T-helper 2 cell treated with Interferon-gamma antibody and Interleukin-4, amounts not matched to agents 100 ng/mL and 5 ng/mL, for 36 hours (primary cell): Measurements from ENCODE around the gene MICU1. TPM values are rescaled to one million over a fixed set of nuclear protein-coding genes. Genes with fewer than 3 reads are reported as not detected.
"Not testable (repeated sequence)": the region's sequence is repeated elsewhere in the genome, so short reads cannot be mapped to it uniquely, and the experiment has no call there.

Source experiments
- intact Hi-C: fragments of 100-400 bp; cut with micrococcal nuclease; formaldehyde crosslinking; loops from one replicate; pipeline ENCODE4 v1.15.1; 2023
- total RNA-seq: library from RNA; stranded (reverse); gene quantifications from 2 replicates; pipeline ENCODE4 v1.2.3, GENCODE V29; 2022

MICU1 gene, protein sequence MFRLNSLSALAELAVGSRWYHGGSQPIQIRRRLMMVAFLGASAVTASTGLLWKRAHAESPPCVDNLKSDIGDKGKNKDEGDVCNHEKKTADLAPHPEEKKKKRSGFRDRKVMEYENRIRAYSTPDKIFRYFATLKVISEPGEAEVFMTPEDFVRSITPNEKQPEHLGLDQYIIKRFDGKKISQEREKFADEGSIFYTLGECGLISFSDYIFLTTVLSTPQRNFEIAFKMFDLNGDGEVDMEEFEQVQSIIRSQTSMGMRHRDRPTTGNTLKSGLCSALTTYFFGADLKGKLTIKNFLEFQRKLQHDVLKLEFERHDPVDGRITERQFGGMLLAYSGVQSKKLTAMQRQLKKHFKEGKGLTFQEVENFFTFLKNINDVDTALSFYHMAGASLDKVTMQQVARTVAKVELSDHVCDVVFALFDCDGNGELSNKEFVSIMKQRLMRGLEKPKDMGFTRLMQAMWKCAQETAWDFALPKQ
- 29.2 and 30.5 TPM in 2 replicates for total RNA-seq

- intact Hi-C loops = loop anchor here (1.0 to 10.0 kb wide), 5 partner anchors 63 to 869 kb away; partner anchors contain the start of genes MCU and PPP3CB
Measured at GRCh38 chr10:72625608-72626443, at the start of gene MICU1. Gene MICU1, minus strand, starts transcription at chr10:72626079. Its CDS starts 59,286 bp downstream, at chr10:72566793.

- intact Hi-C loops = not testable (repeated sequence)
Measured at GRCh38 chr10:72674174-72674573, 48.3 kb upstream of the MICU1 start.

- intact Hi-C loops = no loop called here
Measured at GRCh38 chr10:72673280-72673679, 47.4 kb upstream of the MICU1 start.

- intact Hi-C loops = no loop called here
Measured at GRCh38 chr10:72667207-72667864, 41.5 kb upstream of the MICU1 start.

GRCh38 chr10:72665925-72666324 is 40.0 kb upstream of the MICU1 start:
- intact Hi-C loops = no loop called here

DNA sequence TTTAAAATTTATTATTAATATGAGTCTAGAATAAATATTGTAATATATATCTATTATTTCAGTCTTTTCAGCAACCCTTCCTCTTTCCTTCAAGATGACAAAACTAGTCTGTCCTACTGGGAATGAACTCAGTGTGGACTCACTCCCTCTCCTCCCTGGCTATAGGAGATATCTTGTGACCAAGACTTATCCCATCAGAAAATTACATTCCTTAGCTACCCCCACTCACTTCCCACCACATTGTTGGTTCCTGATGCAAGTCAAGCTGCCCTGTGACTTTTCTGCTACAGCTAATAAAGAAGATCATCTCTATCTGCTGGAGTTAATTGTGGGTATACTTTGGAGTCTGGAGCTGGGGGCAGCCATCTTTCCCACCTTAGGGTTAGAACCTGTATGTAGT is 38.1 kb upstream of the MICU1 start:
- intact Hi-C loops = no loop called here

- intact Hi-C loops = no loop called here
Measured at GRCh38 chr10:72661431-72661830, 35.6 kb upstream of the MICU1 start.

- intact Hi-C loops = no loop called here
Measured at GRCh38 chr10:72660220-72660619, 34.3 kb upstream of the MICU1 start.

DNA sequence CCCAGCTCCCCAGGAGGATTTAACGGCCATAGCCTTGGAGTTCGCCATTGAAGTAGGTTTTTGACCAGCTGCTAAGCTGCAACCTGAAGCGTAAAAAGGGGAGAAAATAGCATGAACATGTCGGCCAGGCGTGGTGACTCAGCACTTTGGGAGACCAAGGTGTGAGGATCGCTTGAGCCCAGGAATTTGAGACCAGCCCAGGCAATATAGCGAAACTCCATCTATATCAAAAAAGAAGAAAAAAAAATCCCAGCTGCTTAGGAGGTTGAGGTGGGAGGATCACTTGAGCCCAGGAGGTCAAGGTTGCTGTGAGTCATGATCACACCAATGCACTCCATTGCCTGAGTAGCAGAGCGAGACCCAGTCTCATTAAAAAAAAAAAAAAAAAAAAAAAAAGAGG is 33.8 kb upstream of the MICU1 start:
- intact Hi-C loops = no loop called here

DNA sequence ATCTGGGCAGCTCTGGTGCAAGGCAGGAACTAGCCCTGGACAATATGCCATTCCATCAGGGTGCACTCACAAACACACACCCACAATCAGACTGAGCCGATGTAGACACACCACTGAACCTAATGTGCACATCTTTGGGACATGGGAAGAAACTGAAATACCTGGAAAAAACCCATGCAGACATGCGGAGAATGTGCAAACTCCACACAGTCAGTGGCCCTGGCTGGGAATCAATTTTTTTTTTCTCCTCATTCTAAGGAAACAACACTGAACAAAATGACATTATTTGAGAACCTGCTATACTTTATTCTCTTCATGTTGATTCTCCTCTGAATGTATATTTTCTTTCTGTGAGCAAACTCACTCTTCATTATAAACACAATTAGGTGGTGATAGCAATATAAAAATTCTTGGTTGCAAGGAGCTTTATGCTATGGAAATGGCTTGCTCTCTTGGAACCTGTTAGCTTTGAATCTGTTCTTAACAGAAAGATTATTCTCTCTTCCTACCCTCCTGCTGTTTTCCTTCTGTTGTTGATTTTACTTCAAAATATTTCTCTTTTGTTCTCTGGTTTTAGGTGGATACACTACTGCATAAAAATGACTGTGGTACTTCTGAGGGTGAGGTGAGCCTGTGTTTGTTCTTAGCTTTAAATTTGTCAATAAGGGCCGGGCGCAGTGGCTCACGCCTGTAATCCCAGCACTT is 33.0 kb upstream of the MICU1 start:
- intact Hi-C loops = no loop called here

- intact Hi-C loops = no loop called here
Measured at GRCh38 chr10:72654720-72655119, 28.8 kb upstream of the MICU1 start.

GRCh38 chr10:72653383-72654096 is 27.7 kb upstream of the MICU1 start:
- intact Hi-C loops = no loop called here

DNA sequence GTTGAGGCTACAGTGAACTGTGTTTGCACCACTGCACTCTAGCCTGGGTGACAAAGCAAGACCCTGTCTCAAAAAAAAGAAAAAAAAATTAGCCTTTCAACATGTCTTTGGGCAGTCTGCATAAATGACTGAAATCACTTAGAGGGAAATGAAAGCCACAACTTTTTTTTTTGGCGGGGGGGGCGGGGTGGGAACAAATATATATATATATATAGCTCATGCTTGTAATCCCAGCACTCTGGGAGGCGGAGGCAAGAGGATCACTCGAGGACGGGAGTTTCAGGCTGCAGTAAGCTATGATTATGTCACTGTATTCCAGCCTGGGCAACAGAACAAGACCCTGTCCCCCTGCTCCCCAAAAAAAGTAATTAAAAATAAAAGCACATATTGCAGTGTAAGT is 23.4 kb upstream of the MICU1 start:
- intact Hi-C loops = no loop called here

GRCh38 chr10:72648301-72648700 is 22.4 kb upstream of the MICU1 start:
- intact Hi-C loops = no loop called here

GRCh38 chr10:72646971-72647370 is 21.1 kb upstream of the MICU1 start:
- intact Hi-C loops = not testable (repeated sequence)

- intact Hi-C loops = no loop called here
Measured at GRCh38 chr10:72645263-72645858, 19.5 kb upstream of the MICU1 start.

DNA sequence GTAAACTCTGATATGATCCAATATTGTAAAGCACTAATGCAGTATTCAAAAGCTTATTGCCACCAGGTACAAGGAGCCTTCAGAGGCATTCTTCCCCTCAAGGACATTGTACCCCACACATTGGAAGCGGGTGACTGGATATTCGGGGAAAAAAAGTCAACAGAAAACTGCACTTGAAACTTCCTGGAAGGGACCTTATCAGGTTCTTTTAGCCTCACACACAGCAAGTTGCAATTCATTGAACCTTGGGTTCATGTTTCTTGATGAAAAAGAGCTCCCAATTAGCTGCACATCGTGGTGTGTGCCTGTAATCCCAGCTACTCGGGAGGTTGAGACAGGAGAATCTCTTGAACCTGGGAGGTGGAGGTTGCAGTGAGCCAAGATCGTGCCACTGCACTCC is 16.4 kb upstream of the MICU1 start:
- intact Hi-C loops = no loop called here

DNA sequence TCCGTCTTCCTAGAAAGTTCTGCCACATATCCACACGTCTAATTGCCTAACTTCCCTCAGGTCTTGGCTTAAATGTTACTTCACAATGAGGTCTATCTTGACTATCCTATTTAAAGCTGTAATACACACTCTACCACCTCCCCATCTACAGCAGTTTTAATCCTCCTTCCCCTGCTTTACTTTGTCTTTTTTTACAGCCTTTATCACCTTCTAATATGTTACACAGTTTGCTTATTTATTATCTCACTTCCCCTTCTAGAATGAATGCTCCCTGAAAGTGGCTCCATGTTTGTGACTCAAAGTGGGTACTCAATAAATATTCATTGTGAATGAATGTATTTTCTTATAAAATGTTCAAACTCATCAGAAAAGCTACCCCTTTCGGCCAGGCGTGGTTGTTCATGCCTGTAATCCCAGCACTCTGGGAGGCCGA is 13.6 kb upstream of the MICU1 start:
- intact Hi-C loops = no loop called here

- intact Hi-C loops = no loop called here
Measured at GRCh38 chr10:72638586-72639440, 12.9 kb upstream of the MICU1 start.
